K562 (cell line): ENCODE results near the gene KIF18B.

Experiments used
- BACH1 ChIP-seq: fragments of 200-800 bp; sonication (Bioruptor generic); IDR thresholded peaks from 2 replicates; pipeline ENCODE4 v1.6.1; 2016; ENCODE audit warnings: missing genetic modification characterization, missing compliant biosample characterization
- CEBPG ChIP-seq, 3 experiments: fragments of 200-800 bp in 1 of 3; sonication (Bioruptor generic) in 1 of 3; sonication (generic) in 1 of 3; formaldehyde crosslinking in 1 of 3; IDR thresholded peaks in 2 of 3; conservative IDR thresholded peaks in 1 of 3; 2 replicates each; pipeline versions ENCODE4 v1.6.1 to v1.8.0; 2016 to 2022; ENCODE audit warnings: missing compliant biosample characterization in 2 of 3, missing genetic modification characterization in 2 of 3, mild to moderate bottlenecking in 1 of 3, missing genetic modification reagents in 1 of 3
- CTCF ChIP-seq, 3 experiments: IDR thresholded peaks in 2 of 3; conservative IDR thresholded peaks in 1 of 3; 2 replicates each; pipeline ENCODE4 v1.5.1; 2011 to 2012; ENCODE audit warnings: low read length in 3 of 3, mild to moderate bottlenecking in 3 of 3, control low read depth in 2 of 3, improper control_type of control experiment in 1 of 3, inconsistent platforms in 1 of 3, low read depth in 1 of 3, mixed read lengths in 1 of 3, moderate library complexity in 1 of 3; ENCODE audit not compliant: insufficient read depth in 2 of 3
- FOXM1 ChIP-seq, 2 experiments: fragments of 450-650 bp in 1 of 2; sonication (generic) in 1 of 2; formaldehyde crosslinking in 1 of 2; IDR thresholded peaks; 2 replicates each; pipeline versions ENCODE4 v1.6.1 to v1.9.0; 2017 to 2022; ENCODE audit warnings: low read depth in 2 of 2, mild to moderate bottlenecking in 2 of 2, missing genetic modification reagents in 1 of 2, moderate library complexity in 1 of 2
- MLLT1 ChIP-seq, 2 experiments: fragments of 450-650 bp; IDR thresholded peaks; 2 replicates each; pipeline ENCODE4 v1.6.1; 2016
- MYC ChIP-seq, 2 experiments: fragments of 250-450 bp in 1 of 2; sonication (Bioruptor Pico) in 1 of 2; IDR thresholded peaks; 2 replicates each; pipeline versions ENCODE4 v1.5.1 to v1.6.1; 2012 to 2021; ENCODE audit warnings: low read depth in 2 of 2, borderline replicate concordance in 1 of 2, improper control_type of control experiment in 1 of 2, low read length in 1 of 2, mild to moderate bottlenecking in 1 of 2, moderate library complexity in 1 of 2
- NFIC ChIP-seq: fragments of 450-650 bp; IDR thresholded peaks from 2 replicates; pipeline ENCODE4 v1.6.1; 2017; ENCODE audit warnings: mild to moderate bottlenecking, inconsistent platforms
- POLR3A ChIP-seq: IDR thresholded peaks from 2 replicates; pipeline ENCODE4 v1.6.1; 2011; ENCODE audit warnings: borderline replicate concordance, mild to moderate bottlenecking, moderate library complexity; ENCODE audit not compliant: insufficient read length, insufficient read depth; ENCODE audit errors: extremely low read depth
- RBM15 ChIP-seq: fragments of 200-400 bp; formaldehyde crosslinking; IDR thresholded peaks from 2 replicates; pipeline ENCODE4 v1.6.1; 2018; ENCODE audit warnings: mild to moderate bottlenecking, low read length, moderate library complexity; ENCODE audit not compliant: insufficient read depth
- STAG1 ChIP-seq: sonication (generic); formaldehyde crosslinking; IDR thresholded peaks from 2 replicates; pipeline ENCODE4 v1.5.0; 2020; ENCODE audit warnings: missing genetic modification reagents, borderline replicate concordance
- TAF1 ChIP-seq: IDR thresholded peaks from 2 replicates; pipeline ENCODE4 v1.6.1; 2011; ENCODE audit warnings: mild to moderate bottlenecking, low read length, moderate library complexity; ENCODE audit not compliant: insufficient read depth, control insufficient read depth, severe bottlenecking; ENCODE audit errors: extremely low read depth
- TCF3 ChIP-seq: sonication (generic); formaldehyde crosslinking; IDR thresholded peaks from 2 replicates; pipeline ENCODE4 v1.4.0; 2020; ENCODE audit warnings: mild to moderate bottlenecking, missing genetic modification reagents
- ZBTB33 ChIP-seq: sonication (generic); formaldehyde crosslinking; IDR thresholded peaks from 2 replicates; pipeline ENCODE4 v1.8.1; 2023; ENCODE audit warnings: mild to moderate bottlenecking, missing genetic modification reagents

GRCh38 chr17:44959821-44960531 is 12.4 kb upstream of the KIF18B start:
- TF ChIP-seq CTCF (IDR thresholded peaks at IDR 0.05 in 2 of 3, conservative IDR thresholded peaks at IDR 0.05 in 1 of 3; ENCODE audit: insufficient read depth in 2 of 3, low read depth in 1 of 3, low read length in 3 of 3) (no peak), BACH1 (tag) (no peak), TCF3 (no peak), RBM15 (no peak), NFIC (no peak), STAG1 (CRISPR knock-in tag) (no peak), FOXM1 (IDR thresholded peaks at IDR 0.05; ENCODE audit: low read depth) (no peak), FOXM1 (CRISPR knock-in tag; IDR thresholded peaks at IDR 0.05; ENCODE audit: low read depth) (no peak), CEBPG (CRISPR knock-in tag; IDR thresholded peaks at IDR 0.05) (no peak), CEBPG (tag; conservative IDR thresholded peaks at IDR 0.05 in 1 of 2, IDR thresholded peaks at IDR 0.05 in 1 of 2) (no peak), POLR3A (no peak), MYC (IDR thresholded peaks at IDR 0.05; ENCODE audit: low read depth, low read length) (no peak), MYC (CRISPR knock-in tag; IDR thresholded peaks at IDR 0.05; ENCODE audit: borderline replicate concordance, low read depth) (no peak), MLLT1 (IDR thresholded peaks at IDR 0.05) (no peak), ZBTB33 (no peak), TAF1 (no peak)
